ENCODE results near the gene CDC14A. TPM values are rescaled to one million over a fixed set of nuclear protein-coding genes. Genes with fewer than 3 reads are reported as not detected.

The CDC14A gene
- polyA plus RNA-seq, 1 of the 3 experiments (the other 2 are of a cell fraction), result 2.2 TPM

DNA sequence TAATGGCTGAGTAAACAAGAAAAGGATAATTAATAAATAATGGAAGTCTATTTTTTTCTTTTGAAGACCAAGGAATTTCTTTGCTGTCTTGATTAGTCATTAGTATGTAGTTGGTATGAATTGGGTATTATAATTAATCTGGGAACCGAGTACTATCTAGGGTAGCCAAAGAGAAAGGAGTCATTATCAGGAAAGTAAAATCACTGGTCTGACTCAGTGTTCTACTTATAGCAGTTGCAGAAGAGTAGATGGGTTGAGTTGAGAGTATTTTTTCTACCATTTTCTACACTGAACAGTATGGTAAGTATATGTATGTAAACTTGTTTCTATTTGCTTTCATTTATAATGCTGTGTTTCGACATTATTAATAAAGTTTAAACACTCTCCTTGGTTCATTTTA lies 26.6 kb downstream of the CDC14A start:
- Histone ChIP-seq H2AFZ (ENCODE audit: low read depth) (no peak overlapping the region), H3K4me3 (ENCODE audit: low read depth in 2 of 2, low read length in 1 of 2) (no peak overlapping the region), H3K27ac (ENCODE audit: low read depth in 2 of 2, low read length in 1 of 2) (no peak overlapping the region), H3K9me3 (no peaks in the 10 kb centered on the region), H3K36me3 (replicated peaks in 1 of 2; ENCODE audit: control insufficient read depth in 1 of 2, insufficient read depth in 2 of 2, low read length in 1 of 2) (no peaks in the 10 kb centered on the region), H3K9me2 (no peaks in the 10 kb centered on the region), H3K9ac (no peak overlapping the region), H4K20me1 (ENCODE audit: insufficient read depth) (no peaks in the 10 kb centered on the region), H3K79me2 (ENCODE audit: insufficient read depth) (peaks cover 4% of the 10 kb centered on the region; the same call in 1 of the 2 replicates), H3K4me2 (no peak overlapping the region), H3K27me3 (ENCODE audit: insufficient read depth) (no peaks in the 10 kb centered on the region), H3K4me1 (ENCODE audit: control insufficient read depth in 1 of 2, insufficient read depth in 2 of 2, low read depth in 1 of 2, low read length in 1 of 2) (no peaks in the 10 kb centered on the region; a peak in 1 of 4 replicates), H3F3A (replicated peaks; ENCODE audit: insufficient read depth) (no peaks in the 10 kb centered on the region)
- WGBS (ENCODE audit: low lambda C conversion rate), result 95% methylated on average over 2 of the region's 2 CpGs
- CTCF ChIA-PET, result no interaction called here
- POLR2A ChIA-PET, result no interaction called here
- no peak for DNase-seq
- TF ChIP-seq, protein P1, sequence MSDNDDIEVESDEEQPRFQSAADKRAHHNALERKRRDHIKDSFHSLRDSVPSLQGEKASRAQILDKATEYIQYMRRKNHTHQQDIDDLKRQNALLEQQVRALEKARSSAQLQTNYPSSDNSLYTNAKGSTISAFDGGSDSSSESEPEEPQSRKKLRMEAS (IDR thresholded peaks at IDR 0.05; ENCODE audit: low read depth), result no peak
- TF ChIP-seq NFIC (IDR thresholded peaks at IDR 0.05; ENCODE audit: borderline replicate concordance), result no peak
- TF ChIP-seq, protein P2, sequence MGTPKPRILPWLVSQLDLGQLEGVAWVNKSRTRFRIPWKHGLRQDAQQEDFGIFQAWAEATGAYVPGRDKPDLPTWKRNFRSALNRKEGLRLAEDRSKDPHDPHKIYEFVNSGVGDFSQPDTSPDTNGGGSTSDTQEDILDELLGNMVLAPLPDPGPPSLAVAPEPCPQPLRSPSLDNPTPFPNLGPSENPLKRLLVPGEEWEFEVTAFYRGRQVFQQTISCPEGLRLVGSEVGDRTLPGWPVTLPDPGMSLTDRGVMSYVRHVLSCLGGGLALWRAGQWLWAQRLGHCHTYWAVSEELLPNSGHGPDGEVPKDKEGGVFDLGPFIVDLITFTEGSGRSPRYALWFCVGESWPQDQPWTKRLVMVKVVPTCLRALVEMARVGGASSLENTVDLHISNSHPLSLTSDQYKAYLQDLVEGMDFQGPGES (IDR thresholded peaks at IDR 0.05; ENCODE audit: low read depth, low read length), result no peak
- no peak for TF ChIP-seq RCOR1 (IDR thresholded peaks at IDR 0.05; ENCODE audit: low read length)
- TF ChIP-seq SMC3 (IDR thresholded peaks at IDR 0.05; ENCODE audit: low read depth, low read length), result no peak
- TF ChIP-seq, protein P3, sequence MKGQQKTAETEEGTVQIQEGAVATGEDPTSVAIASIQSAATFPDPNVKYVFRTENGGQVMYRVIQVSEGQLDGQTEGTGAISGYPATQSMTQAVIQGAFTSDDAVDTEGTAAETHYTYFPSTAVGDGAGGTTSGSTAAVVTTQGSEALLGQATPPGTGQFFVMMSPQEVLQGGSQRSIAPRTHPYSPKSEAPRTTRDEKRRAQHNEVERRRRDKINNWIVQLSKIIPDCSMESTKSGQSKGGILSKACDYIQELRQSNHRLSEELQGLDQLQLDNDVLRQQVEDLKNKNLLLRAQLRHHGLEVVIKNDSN (IDR thresholded peaks at IDR 0.05; ENCODE audit: borderline replicate concordance, low read depth), result no peak
- TF ChIP-seq GATA2 (CRISPR knock-in tag; IDR thresholded peaks at IDR 0.05), result no peak
- TF ChIP-seq POLR2AphosphoS5 (IDR thresholded peaks at IDR 0.05; ENCODE audit: low read depth, low read length), result no peak
- TF ChIP-seq, protein P4, sequence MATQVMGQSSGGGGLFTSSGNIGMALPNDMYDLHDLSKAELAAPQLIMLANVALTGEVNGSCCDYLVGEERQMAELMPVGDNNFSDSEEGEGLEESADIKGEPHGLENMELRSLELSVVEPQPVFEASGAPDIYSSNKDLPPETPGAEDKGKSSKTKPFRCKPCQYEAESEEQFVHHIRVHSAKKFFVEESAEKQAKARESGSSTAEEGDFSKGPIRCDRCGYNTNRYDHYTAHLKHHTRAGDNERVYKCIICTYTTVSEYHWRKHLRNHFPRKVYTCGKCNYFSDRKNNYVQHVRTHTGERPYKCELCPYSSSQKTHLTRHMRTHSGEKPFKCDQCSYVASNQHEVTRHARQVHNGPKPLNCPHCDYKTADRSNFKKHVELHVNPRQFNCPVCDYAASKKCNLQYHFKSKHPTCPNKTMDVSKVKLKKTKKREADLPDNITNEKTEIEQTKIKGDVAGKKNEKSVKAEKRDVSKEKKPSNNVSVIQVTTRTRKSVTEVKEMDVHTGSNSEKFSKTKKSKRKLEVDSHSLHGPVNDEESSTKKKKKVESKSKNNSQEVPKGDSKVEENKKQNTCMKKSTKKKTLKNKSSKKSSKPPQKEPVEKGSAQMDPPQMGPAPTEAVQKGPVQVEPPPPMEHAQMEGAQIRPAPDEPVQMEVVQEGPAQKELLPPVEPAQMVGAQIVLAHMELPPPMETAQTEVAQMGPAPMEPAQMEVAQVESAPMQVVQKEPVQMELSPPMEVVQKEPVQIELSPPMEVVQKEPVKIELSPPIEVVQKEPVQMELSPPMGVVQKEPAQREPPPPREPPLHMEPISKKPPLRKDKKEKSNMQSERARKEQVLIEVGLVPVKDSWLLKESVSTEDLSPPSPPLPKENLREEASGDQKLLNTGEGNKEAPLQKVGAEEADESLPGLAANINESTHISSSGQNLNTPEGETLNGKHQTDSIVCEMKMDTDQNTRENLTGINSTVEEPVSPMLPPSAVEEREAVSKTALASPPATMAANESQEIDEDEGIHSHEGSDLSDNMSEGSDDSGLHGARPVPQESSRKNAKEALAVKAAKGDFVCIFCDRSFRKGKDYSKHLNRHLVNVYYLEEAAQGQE (IDR thresholded peaks at IDR 0.05; ENCODE audit: low read depth, low read length), result no peak

DNA sequence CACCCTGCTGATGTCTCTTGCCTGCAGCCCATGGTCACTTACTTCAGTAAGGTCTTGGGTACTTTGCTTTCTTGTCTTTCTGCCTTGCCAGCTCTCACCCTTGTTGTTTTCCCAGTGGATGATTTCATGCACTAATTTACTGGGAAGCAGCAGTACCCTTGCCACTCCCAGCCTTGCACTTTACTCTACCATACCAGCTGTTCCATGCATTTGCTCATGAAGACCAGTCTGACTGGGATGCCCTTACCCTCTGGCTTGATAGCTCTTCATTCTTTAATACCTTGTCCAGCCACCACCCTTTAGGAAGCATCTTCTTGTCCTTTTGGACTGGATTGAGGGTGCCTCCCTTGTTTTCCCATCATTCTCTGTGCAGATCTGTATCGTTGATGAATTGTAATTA lies 28.3 kb downstream of the CDC14A start:
- Histone ChIP-seq H3K4me1 (ENCODE audit: control insufficient read depth in 1 of 2, insufficient read depth in 2 of 2, low read depth in 1 of 2, low read length in 1 of 2) (no peaks in the 10 kb centered on the region; a peak in 1 of 4 replicates), H3K9me3 (no peaks in the 10 kb centered on the region), H3K9ac (no peak overlapping the region), H3K4me3 (ENCODE audit: low read depth in 2 of 2, low read length in 1 of 2) (no peak overlapping the region), H3K27ac (ENCODE audit: low read depth in 2 of 2, low read length in 1 of 2) (no peak overlapping the region), H2AFZ (ENCODE audit: low read depth) (no peak overlapping the region), H3K36me3 (replicated peaks in 1 of 2; ENCODE audit: control insufficient read depth in 1 of 2, insufficient read depth in 2 of 2, low read length in 1 of 2) (no peaks in the 10 kb centered on the region), H3F3A (replicated peaks; ENCODE audit: insufficient read depth) (no peaks in the 10 kb centered on the region), H3K27me3 (ENCODE audit: insufficient read depth) (no peaks in the 10 kb centered on the region), H3K79me2 (ENCODE audit: insufficient read depth) (no peaks in the 10 kb centered on the region), H3K9me2 (no peaks in the 10 kb centered on the region), H4K20me1 (ENCODE audit: insufficient read depth) (no peaks in the 10 kb centered on the region), H3K4me2 (no peak overlapping the region)
- ChIA-PET CTCF (interaction anchor here (1.5 kb wide), 1 partner anchor 22 kb away, joined by 3 read pairs; no protein-coding TSS in a partner anchor), POLR2A (no interaction called here)
- no peak for DNase-seq
- 36% methylated on average over 1 of the region's 1 CpG for whole genome bisulfite sequencing (ENCODE audit: low lambda C conversion rate)
- TF ChIP-seq, protein P3 (IDR thresholded peaks at IDR 0.05; ENCODE audit: borderline replicate concordance, low read depth), result no peak
- TF ChIP-seq, protein P5, sequence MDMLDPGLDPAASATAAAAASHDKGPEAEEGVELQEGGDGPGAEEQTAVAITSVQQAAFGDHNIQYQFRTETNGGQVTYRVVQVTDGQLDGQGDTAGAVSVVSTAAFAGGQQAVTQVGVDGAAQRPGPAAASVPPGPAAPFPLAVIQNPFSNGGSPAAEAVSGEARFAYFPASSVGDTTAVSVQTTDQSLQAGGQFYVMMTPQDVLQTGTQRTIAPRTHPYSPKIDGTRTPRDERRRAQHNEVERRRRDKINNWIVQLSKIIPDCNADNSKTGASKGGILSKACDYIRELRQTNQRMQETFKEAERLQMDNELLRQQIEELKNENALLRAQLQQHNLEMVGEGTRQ (IDR thresholded peaks at IDR 0.05; ENCODE audit: borderline replicate concordance, low read depth, low read length), result no peak
- TF ChIP-seq TAF1 (IDR thresholded peaks at IDR 0.05; ENCODE audit: borderline replicate concordance, low read depth, low read length) (no peak), RAD21 (IDR thresholded peaks at IDR 0.05; ENCODE audit: low read length) (no peak), FOXM1 (IDR thresholded peaks at IDR 0.05; ENCODE audit: low read depth) (no peak), RFX5 (IDR thresholded peaks at IDR 0.05; ENCODE audit: low read length) (no peak), SIN3A (IDR thresholded peaks at IDR 0.05; ENCODE audit: borderline replicate concordance, low read depth, low read length) (no peak), FOXJ3 (CRISPR knock-in tag; IDR thresholded peaks at IDR 0.05) (no peak), GABPA (IDR thresholded peaks at IDR 0.05; ENCODE audit: low read depth) (no peak)
- TF ChIP-seq, protein P1 (IDR thresholded peaks at IDR 0.05; ENCODE audit: low read depth), result no peak

Data from SK-N-SH (cell line).